Astrocyte (in vitro differentiated cells and primary cell): Measurements from ENCODE around the gene TNPO3. TPM values are rescaled to one million over a fixed set of nuclear protein-coding genes. Genes with fewer than 3 reads are reported as not detected.
A peak's percentile ranks its signal among the peaks of the same experiment; 100 is the strongest.

Experiments used
- DNase-seq: peaks from one replicate; pipeline ENCODE4 v3.0.0-alpha.2; 2010; ENCODE audit warnings: low read depth
- FAIRE-seq: peaks from 2 replicates; lab custom pipeline; 2011; peaks lifted over from hg19 to GRCh38; lab: Jason Lieb, UNC
- H2AFZ ChIP-seq: 2 replicates; pipeline ENCODE4 v1.6.0; 2012; ENCODE audit warnings: low read depth, low read length, inconsistent platforms
- H3K27ac ChIP-seq: 2 replicates; pipeline ENCODE4 v1.5.1; 2011; ENCODE audit warnings: low read depth, low read length, inconsistent platforms
- H3K27me3 ChIP-seq: 2 replicates; pipeline ENCODE4 v1.6.0; 2011; ENCODE audit warnings: low read length, inconsistent platforms; ENCODE audit not compliant: insufficient read depth
- H3K36me3 ChIP-seq: 2 replicates; pipeline ENCODE4 v1.5.1; 2011; ENCODE audit warnings: low read length, inconsistent platforms; ENCODE audit not compliant: insufficient read depth
- H3K4me1 ChIP-seq: 2 replicates; pipeline ENCODE4 v1.5.1; 2011; ENCODE audit warnings: low read length, inconsistent platforms; ENCODE audit not compliant: insufficient read depth
- H3K4me2 ChIP-seq: 2 replicates; pipeline ENCODE4 v1.6.0; 2012; ENCODE audit warnings: low read length, inconsistent platforms
- H3K4me3 ChIP-seq: 2 replicates; pipeline ENCODE4 v1.5.1; 2011; ENCODE audit warnings: low read depth, mild to moderate bottlenecking, low read length, inconsistent platforms; ENCODE audit not compliant: insufficient read depth
- H3K79me2 ChIP-seq: 2 replicates; pipeline ENCODE4 v1.6.0; 2012; ENCODE audit warnings: mild to moderate bottlenecking, low read length, inconsistent platforms; ENCODE audit not compliant: insufficient read depth
- H3K9ac ChIP-seq: 2 replicates; pipeline ENCODE4 v1.6.0; 2012; ENCODE audit warnings: mild to moderate bottlenecking, low read length, inconsistent platforms
- H3K9me3 ChIP-seq: 2 replicates; pipeline ENCODE4 v1.5.1; 2012; ENCODE audit warnings: low read depth, mild to moderate bottlenecking, low read length, inconsistent platforms; ENCODE audit not compliant: insufficient read depth
- H4K20me1 ChIP-seq: 2 replicates; pipeline ENCODE4 v1.6.0; 2012; ENCODE audit warnings: low read length, inconsistent platforms; ENCODE audit not compliant: insufficient read depth
- H3K27ac Mint-ChIP-seq: one replicate; pipeline ENCODE4 v1.8.0; 2021; ENCODE audit warnings: mild to moderate bottlenecking, mixed read lengths; ENCODE audit not compliant: unreplicated experiment
- H3K27me3 Mint-ChIP-seq: one replicate; pipeline ENCODE4 v1.8.0; 2021; ENCODE audit warnings: low read depth, mixed read lengths; ENCODE audit not compliant: unreplicated experiment
- H3K36me3 Mint-ChIP-seq: one replicate; pipeline ENCODE4 v1.8.0; 2021; ENCODE audit warnings: low read depth, mixed read lengths; ENCODE audit not compliant: unreplicated experiment
- H3K4me1 Mint-ChIP-seq: one replicate; pipeline ENCODE4 v1.8.0; 2021; ENCODE audit warnings: low read depth, mixed read lengths; ENCODE audit not compliant: unreplicated experiment
- H3K4me3 Mint-ChIP-seq: one replicate; pipeline ENCODE4 v1.8.0; 2021; ENCODE audit warnings: mild to moderate bottlenecking, moderate library complexity, mixed read lengths; ENCODE audit not compliant: unreplicated experiment
- H3K9me3 Mint-ChIP-seq: one replicate; pipeline ENCODE4 v1.8.0; 2021; ENCODE audit warnings: mild to moderate bottlenecking, mixed read lengths; ENCODE audit not compliant: unreplicated experiment
- EZH2 ChIP-seq: IDR thresholded peaks from 2 replicates; pipeline ENCODE4 v1.6.1; 2012; ENCODE audit warnings: mild to moderate bottlenecking, low read length, inconsistent platforms; ENCODE audit not compliant: insufficient read depth
- total RNA-seq: library from RNA; stranded (reverse); gene quantifications from 2 replicates; pipeline ENCODE4 v1.2.1, GENCODE V29; 2021
- TF ChIP-seq, protein P1 (sequence below): IDR thresholded peaks from 2 replicates; pipeline ENCODE4 v1.5.1; 2011; ENCODE audit warnings: low read depth, mild to moderate bottlenecking, inconsistent platforms, low read length, moderate library complexity; ENCODE audit not compliant: insufficient read depth

TNPO3 gene
- total RNA-seq, 1 donor from 2014 or later, result 49.2 TPM

DNA sequence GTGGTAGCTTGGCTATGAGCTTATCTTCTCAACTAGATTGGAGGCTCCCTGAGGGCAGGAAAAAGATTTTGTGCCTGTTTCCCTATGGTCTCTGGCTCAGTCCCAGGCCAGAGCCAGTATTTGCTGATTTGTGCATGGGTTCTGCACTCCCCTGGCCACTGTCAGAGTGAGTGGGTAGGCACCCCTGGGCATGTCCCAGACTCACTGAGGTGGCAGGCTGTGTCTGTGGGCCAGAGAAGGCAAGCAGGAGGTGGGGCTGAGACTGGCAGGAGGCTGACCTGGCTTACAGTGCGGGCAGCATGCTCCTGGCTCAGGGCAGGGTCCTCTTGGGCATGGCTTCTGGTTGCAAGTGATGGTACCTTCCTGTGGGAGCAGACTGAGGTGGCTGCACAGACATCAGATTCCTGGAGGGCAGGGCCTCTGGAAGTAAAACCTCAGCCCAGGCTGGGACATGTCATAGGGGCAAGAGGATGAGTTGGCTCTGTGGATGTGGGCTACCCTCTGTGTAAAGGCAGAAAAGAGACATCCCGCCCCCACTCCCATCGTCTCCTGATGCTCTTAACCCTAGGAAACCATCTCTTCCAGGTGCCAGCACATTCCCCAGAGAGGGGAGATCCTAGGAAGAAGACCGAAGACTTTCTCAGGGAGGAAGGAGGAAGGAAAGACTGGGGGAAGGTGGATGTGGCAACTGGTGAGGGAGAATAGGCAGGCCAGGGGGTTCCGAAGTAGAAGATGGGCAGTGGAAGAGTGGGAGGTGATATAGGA is 148.7 kb downstream of the TNPO3 start:
- peaks cover 21% of the 10 kb centered on the region for H3K27me3 ChIP-seq
- Mint-ChIP-seq H3K27me3 (peaks cover 61% of the 10 kb centered on the region), H3K4me3 (no peak overlapping the region), H3K27ac (no peak overlapping the region), H3K4me1 (peaks cover 9% of the 10 kb centered on the region), H3K36me3 (peaks cover 6% of the 10 kb centered on the region), H3K9me3 (no peaks in the 10 kb centered on the region)
- FAIRE-seq (no peak), DNase-seq (no peak)
- H4K20me1 ChIP-seq, result no peaks in the 10 kb centered on the region
- TF ChIP-seq, protein P1, sequence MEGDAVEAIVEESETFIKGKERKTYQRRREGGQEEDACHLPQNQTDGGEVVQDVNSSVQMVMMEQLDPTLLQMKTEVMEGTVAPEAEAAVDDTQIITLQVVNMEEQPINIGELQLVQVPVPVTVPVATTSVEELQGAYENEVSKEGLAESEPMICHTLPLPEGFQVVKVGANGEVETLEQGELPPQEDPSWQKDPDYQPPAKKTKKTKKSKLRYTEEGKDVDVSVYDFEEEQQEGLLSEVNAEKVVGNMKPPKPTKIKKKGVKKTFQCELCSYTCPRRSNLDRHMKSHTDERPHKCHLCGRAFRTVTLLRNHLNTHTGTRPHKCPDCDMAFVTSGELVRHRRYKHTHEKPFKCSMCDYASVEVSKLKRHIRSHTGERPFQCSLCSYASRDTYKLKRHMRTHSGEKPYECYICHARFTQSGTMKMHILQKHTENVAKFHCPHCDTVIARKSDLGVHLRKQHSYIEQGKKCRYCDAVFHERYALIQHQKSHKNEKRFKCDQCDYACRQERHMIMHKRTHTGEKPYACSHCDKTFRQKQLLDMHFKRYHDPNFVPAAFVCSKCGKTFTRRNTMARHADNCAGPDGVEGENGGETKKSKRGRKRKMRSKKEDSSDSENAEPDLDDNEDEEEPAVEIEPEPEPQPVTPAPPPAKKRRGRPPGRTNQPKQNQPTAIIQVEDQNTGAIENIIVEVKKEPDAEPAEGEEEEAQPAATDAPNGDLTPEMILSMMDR, result no peak
- TF ChIP-seq EZH2, result no peak
- no peak overlapping the region for H3K4me2 ChIP-seq
- no peaks in the 10 kb centered on the region for H3K79me2 ChIP-seq
- no peak overlapping the region for H2AFZ ChIP-seq
- no peak overlapping the region for H3K27ac ChIP-seq
- no peak overlapping the region for H3K4me3 ChIP-seq
- peaks cover 6% of the 10 kb centered on the region for H3K4me1 ChIP-seq
- no peak overlapping the region for H3K9ac ChIP-seq
- H3K36me3 ChIP-seq, result no peaks in the 10 kb centered on the region
- H3K9me3 ChIP-seq, result no peaks in the 10 kb centered on the region

DNA sequence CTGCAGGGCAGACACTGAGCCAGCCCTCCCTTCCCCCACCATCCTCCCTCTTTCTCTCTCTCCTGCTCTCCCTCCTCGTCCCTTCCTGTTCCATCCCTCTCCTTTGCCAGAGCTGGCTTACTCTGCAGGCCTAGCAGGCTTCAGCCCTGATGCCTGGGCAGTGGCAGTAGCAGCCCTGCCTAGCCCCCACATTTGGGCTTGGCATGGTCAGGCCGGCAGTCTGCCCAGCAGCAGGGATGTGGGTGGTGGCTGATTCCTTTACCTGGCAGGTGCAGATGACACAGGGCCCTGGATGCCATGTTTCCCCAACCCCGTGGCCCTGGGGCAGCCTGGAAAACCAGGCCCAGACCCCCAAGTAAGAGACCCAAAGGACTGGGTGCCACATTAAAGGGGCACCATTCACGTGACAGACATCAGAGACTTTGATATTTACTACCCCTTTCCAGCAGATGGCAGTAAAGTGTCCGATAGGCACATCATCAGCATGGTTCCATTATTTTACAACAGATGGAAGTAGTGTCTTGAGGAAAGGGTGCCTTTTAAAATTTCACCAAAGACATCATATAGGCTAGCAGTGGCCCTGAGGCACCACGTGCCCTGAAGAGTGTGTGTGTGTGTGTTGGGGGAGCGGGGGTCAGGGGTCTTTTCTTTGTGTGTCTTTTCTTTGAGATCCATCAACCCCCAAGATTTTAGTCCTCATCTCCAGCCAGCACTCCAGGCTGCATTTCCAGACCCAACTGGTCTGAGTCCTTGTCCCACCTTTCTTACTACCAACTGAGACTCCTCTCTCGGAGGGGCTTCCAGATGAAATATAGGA is 150.3 kb downstream of the TNPO3 start:
- Histone ChIP-seq H3K27ac (no peak overlapping the region), H3K9ac (no peak overlapping the region), H3K4me1 (peaks cover under 1% of the 10 kb centered on the region), H3K9me3 (no peaks in the 10 kb centered on the region), H4K20me1 (no peaks in the 10 kb centered on the region), H2AFZ (no peak overlapping the region), H3K4me2 (no peak overlapping the region), H3K27me3 (peaks cover 13% of the 10 kb centered on the region), H3K36me3 (no peaks in the 10 kb centered on the region), H3K4me3 (no peak overlapping the region), H3K79me2 (no peaks in the 10 kb centered on the region)
- FAIRE-seq, result no peak
- Mint-ChIP-seq H3K4me1 (peaks cover 4% of the 10 kb centered on the region), H3K4me3 (no peak overlapping the region), H3K9me3 (peaks cover 6% of the 10 kb centered on the region), H3K36me3 (peaks cover 8% of the 10 kb centered on the region), H3K27me3 (peaks cover 51% of the 10 kb centered on the region), H3K27ac (no peak overlapping the region)
- no peak for TF ChIP-seq EZH2
- TF ChIP-seq, protein P1, result peak; percentile 63
- peak; percentile 23 for DNase-seq

Other genes starting within 250 kb of the TNPO3 start
- gene FLNC, start 224.7 kb downstream of the TNPO3 start, total RNA-seq, result 308 and 364 TPM in 2 replicates
- 193 TPM in 2 replicates for gene ATP6V1F, start 192.3 kb downstream of the TNPO3 start, total RNA-seq
- gene KCP, start 144.4 kb downstream of the TNPO3 start, total RNA-seq, result 0.20 and 0.41 TPM in 2 replicates
- gene IRF5, start 117.2 kb downstream of the TNPO3 start, total RNA-seq, result 0.36 TPM in 1 of 2 replicates, not detected in the other
- 6.5 and 6.8 TPM in 2 replicates for gene TSPAN33, start 89.6 kb upstream of the TNPO3 start, total RNA-seq
- gene SMO, start 133.5 kb upstream of the TNPO3 start, total RNA-seq, result 20.0 and 22.6 TPM in 2 replicates
- 13.3 and 14.7 TPM in 2 replicates for gene AHCYL2, start 169.9 kb upstream of the TNPO3 start, total RNA-seq